D721Med (cell line): ENCODE data around the gene TRIM13.

Experiments used
- DNase-seq: peaks from one replicate; pipeline ENCODE4 v3.0.0; 2011; ENCODE audit warnings: low spot score; ENCODE audit not compliant: insufficient read length
- FAIRE-seq: peaks from 2 replicates; lab custom pipeline; 2011; peaks lifted over from hg19 to GRCh38; lab: Jason Lieb, UNC
- CTCF ChIP-seq: IDR thresholded peaks from 2 replicates; pipeline ENCODE4 v1.5.1; 2012; ENCODE audit warnings: mild to moderate bottlenecking, control low read depth; ENCODE audit not compliant: insufficient read depth; ENCODE audit errors: missing control alignments

Gene TRIM13

GRCh38 chr13:50030315-50030714, 33.5 kb downstream of the TRIM13 start:
- no peak for TF ChIP-seq CTCF
- DNase-seq (no peak), FAIRE-seq (no peak)

GRCh38 chr13:50033725-50034124, 36.9 kb downstream of the TRIM13 start:
- no peak for TF ChIP-seq CTCF
- DNase-seq: no peak
- no peak for FAIRE-seq

- TF ChIP-seq CTCF: no peak
- no peak for DNase-seq
- no peak for FAIRE-seq
These were observed 40.9 kb downstream of the TRIM13 start for GRCh38 chr13:50037788-50038187.

- no peak for DNase-seq
- no peak for TF ChIP-seq CTCF
- FAIRE-seq: no peak
These were observed 41.4 kb downstream of the TRIM13 start for GRCh38 chr13:50038266-50038665.

- no peak for TF ChIP-seq CTCF
- no peak for DNase-seq
- no peak for FAIRE-seq
These were observed 55.6 kb downstream of the TRIM13 start for GRCh38 chr13:50052478-50052877.

- DNase-seq (no peak), FAIRE-seq (no peak)
- TF ChIP-seq CTCF: no peak
These were observed 57.0 kb downstream of the TRIM13 start for GRCh38 chr13:50053844-50054243.

GRCh38 chr13:50055454-50055853, 58.6 kb downstream of the TRIM13 start:
- peak; percentile 32 for FAIRE-seq
- TF ChIP-seq CTCF: no peak
- no peak for DNase-seq
